HG02588 (cell line): ENCODE results near the gene FOXK2.

Experiments used
- ATAC-seq: cut with Tn5 transposase; IDR thresholded peaks from one replicate; pipeline ENCODE4 v1.9.1; 2021; ENCODE audit warnings: mild to moderate bottlenecking, moderate library complexity; ENCODE audit not compliant: unreplicated experiment

FOXK2 gene

GRCh38 chr17:82602487-82602886 is 83.0 kb downstream of the FOXK2 start:
- no peak for ATAC-seq

GRCh38 chr17:82602986-82603710 is 83.6 kb downstream of the FOXK2 start:
- no peak for ATAC-seq

GRCh38 chr17:82603981-82604448 is 84.5 kb downstream of the FOXK2 start:
- no peak for ATAC-seq

GRCh38 chr17:82604532-82604931 is 85.0 kb downstream of the FOXK2 start:
- no peak for ATAC-seq

GRCh38 chr17:82605939-82606600 is 86.5 kb downstream of the FOXK2 start:
- no peak for ATAC-seq

GRCh38 chr17:82608816-82609215 is 89.3 kb downstream of the FOXK2 start:
- no peak for ATAC-seq

- no peak for ATAC-seq
Observed at GRCh38 chr17:82609655-82610054, 90.1 kb downstream of the FOXK2 start.

GRCh38 chr17:82611140-82612058 is 91.9 kb downstream of the FOXK2 start:
- ATAC-seq, result no peak

GRCh38 chr17:82613283-82614094 is 94.0 kb downstream of the FOXK2 start:
- no peak for ATAC-seq

- ATAC-seq, result no peak
Observed at GRCh38 chr17:82614095-82614631, 94.6 kb downstream of the FOXK2 start.

GRCh38 chr17:82615084-82616020 is 95.8 kb downstream of the FOXK2 start:
- ATAC-seq, result no peak

- no peak for ATAC-seq
Observed at GRCh38 chr17:82616021-82616711, 96.6 kb downstream of the FOXK2 start.

- ATAC-seq, result no peak
Observed at GRCh38 chr17:82619211-82619610, 99.7 kb downstream of the FOXK2 start.

- ATAC-seq, result no peak
Observed at GRCh38 chr17:82619641-82620040, 100.1 kb downstream of the FOXK2 start.

GRCh38 chr17:82623707-82624106 is 104.2 kb downstream of the FOXK2 start:
- no peak for ATAC-seq

- no peak for ATAC-seq
Observed at GRCh38 chr17:82627405-82627804, 107.9 kb downstream of the FOXK2 start.

- ATAC-seq, result no peak
Observed at GRCh38 chr17:82629748-82630147, 110.2 kb downstream of the FOXK2 start.

GRCh38 chr17:82630212-82630611 is 110.7 kb downstream of the FOXK2 start:
- ATAC-seq, result no peak

- ATAC-seq, result no peak
Observed at GRCh38 chr17:82631544-82631943, 112.0 kb downstream of the FOXK2 start.
